HepG2 (cell line): Measurements from ENCODE around the gene CFAP99. TPM values are rescaled to one million over a fixed set of nuclear protein-coding genes. Genes with fewer than 3 reads are reported as not detected.

Experiments used
- ATAC-seq: fragments of 200-7000 bp; cut with Tn5 transposase; 3 replicates; pipeline ENCODE4 v1.9.1; 2020; ENCODE audit warnings: mild to moderate bottlenecking, moderate library complexity
- BruUV-seq: library from RNA; stranded (reverse); fragments of 400-500 nt; replicated peaks from 2 replicates; lab custom pipeline; 2021; lab: Mats Ljungman, UMichigan
- CTCF ChIA-PET: fragments of 300-600 bp; formaldehyde crosslinking; extraction: SDS; loops from one replicate; lab custom pipeline; 2021; ENCODE audit warnings: low total read pairs, inconsistent platforms, low intra/inter-chr PET ratio; lab: Yijun Ruan, JAX
- POLR2A ChIA-PET: fragments of 350-600 bp; sonication (Branson Sonifier 250); formaldehyde crosslinking; loops from one replicate; lab custom pipeline; 2020; ENCODE audit warnings: antibody characterized with exemption, inconsistent platforms; lab: Yijun Ruan, JAX
- DNase-seq: peaks from one replicate; pipeline ENCODE4 v3.0.0-alpha.2; 2015; ENCODE audit warnings: low spot score
- FAIRE-seq: peaks from 3 replicates; lab custom pipeline; 2011; peaks lifted over from hg19 to GRCh38; lab: Jason Lieb, UNC
- H2AFZ ChIP-seq: one replicate; pipeline ENCODE4 v1.6.1; 2011; ENCODE audit warnings: low read length, inconsistent platforms
- H3K27ac ChIP-seq: fragments of 300-600 bp; 3 replicates; pipeline ENCODE4 v1.8.0; 2011; ENCODE audit warnings: mixed run types, mild to moderate bottlenecking, mixed read lengths, low read length, inconsistent platforms; ENCODE audit not compliant: insufficient read depth; ENCODE audit errors: extremely low read length
- H3K27me3 ChIP-seq, 2 experiments: fragments of 200-600 bp in 1 of 2; 2 replicates in 1 of 2; 3 replicates in 1 of 2; pipeline versions ENCODE4 v1.6.0 to v1.8.0; 2011; ENCODE audit warnings: low read length in 2 of 2, mild to moderate bottlenecking in 2 of 2, moderate library complexity in 2 of 2, inconsistent platforms in 1 of 2; ENCODE audit not compliant: insufficient read depth in 2 of 2, control insufficient read depth in 1 of 2
- H3K36me3 ChIP-seq, 2 experiments: fragments of 200-600 bp in 1 of 2; replicated peaks in 1 of 2; 2 replicates in 1 of 2; 3 replicates in 1 of 2; pipeline versions ENCODE4 v1.5.1 to v1.8.0; 2011; ENCODE audit warnings: low read length in 2 of 2, inconsistent platforms in 1 of 2; ENCODE audit not compliant: insufficient read depth in 2 of 2, control insufficient read depth in 1 of 2
- H3K4me1 ChIP-seq: 2 replicates; pipeline ENCODE4 v1.5.1; 2012; ENCODE audit warnings: low read length, inconsistent platforms; ENCODE audit not compliant: insufficient read depth
- H3K4me2 ChIP-seq: 2 replicates; pipeline ENCODE4 v1.6.0; 2011; ENCODE audit warnings: low read depth, low read length, inconsistent platforms
- H3K4me3 ChIP-seq, 3 experiments: fragments of 200-600 bp in 1 of 3; sonication (generic), shearing (Covaris generic) in 1 of 3; replicated peaks in 1 of 3; 2 replicates each; pipeline ENCODE4 v1.5.1; 2011 to 2016; ENCODE audit warnings: low read length in 3 of 3, inconsistent platforms in 2 of 3, low read depth in 2 of 3, mild to moderate bottlenecking in 2 of 3, control low read depth in 1 of 3, mixed read lengths in 1 of 3; ENCODE audit not compliant: insufficient read depth in 1 of 3
- H3K79me2 ChIP-seq: one replicate; pipeline ENCODE4 v1.6.1; 2011; ENCODE audit warnings: low read length, inconsistent platforms; ENCODE audit not compliant: insufficient read depth
- H3K9ac ChIP-seq: 2 replicates; pipeline ENCODE4 v1.6.0; 2011; ENCODE audit warnings: mild to moderate bottlenecking, low read depth, low read length, inconsistent platforms; ENCODE audit not compliant: insufficient read depth
- H3K9me3 ChIP-seq: 2 replicates; pipeline ENCODE4 v1.5.1; 2012; ENCODE audit warnings: mild to moderate bottlenecking, low read length
- H4K20me1 ChIP-seq: 2 replicates; pipeline ENCODE4 v1.6.0; 2011; ENCODE audit warnings: inconsistent platforms, mild to moderate bottlenecking, low read length, moderate library complexity; ENCODE audit not compliant: insufficient read depth
- FOXA1 ChIP-seq, 2 experiments: fragments of 450-650 bp in 1 of 2; sonication (generic) in 1 of 2; formaldehyde crosslinking in 1 of 2; IDR thresholded peaks; 2 replicates each; pipeline versions ENCODE4 v1.4.0 to v1.6.1; 2016 to 2020; ENCODE audit warnings: missing genetic modification reagents in 1 of 2
- IKZF1 ChIP-seq: fragments of 450-650 bp; IDR thresholded peaks from 2 replicates; pipeline ENCODE4 v1.7.1; 2016
- PTBP1 ChIP-seq: fragments of 200-400 bp; formaldehyde crosslinking; IDR thresholded peaks from 2 replicates; pipeline ENCODE4 v1.6.1; 2018; ENCODE audit warnings: low read length, low read depth; ENCODE audit not compliant: poor library complexity, severe bottlenecking
- RXRB ChIP-seq: IDR thresholded peaks from 2 replicates; pipeline ENCODE4 v1.6.1; 2016; ENCODE audit warnings: borderline replicate concordance, missing genetic modification reagents, missing compliant biosample characterization
- TCF7 ChIP-seq: sonication (generic); IDR thresholded peaks from 2 replicates; pipeline ENCODE4 v1.6.1; 2016; ENCODE audit warnings: antibody characterized with exemption, low read depth
- U2AF1 ChIP-seq: fragments of 200-400 bp; formaldehyde crosslinking; optimal IDR thresholded peaks from 2 replicates; pipeline ENCODE3; 2017; ENCODE audit warnings: mild to moderate bottlenecking, low read depth, low read length
- ZNF282 ChIP-seq: fragments of 450-650 bp; IDR thresholded peaks from 2 replicates; pipeline ENCODE4 v1.6.1; 2018; ENCODE audit not compliant: partially characterized antibody
- ZNF549 ChIP-seq: sonication (generic); formaldehyde crosslinking; IDR thresholded peaks from 2 replicates; pipeline ENCODE4 v1.5.0; 2020; ENCODE audit warnings: missing genetic modification reagents
- ZNF749 ChIP-seq: sonication (generic); formaldehyde crosslinking; IDR thresholded peaks from 2 replicates; pipeline ENCODE4 v1.8.0; 2022; ENCODE audit warnings: mild to moderate bottlenecking, missing genetic modification reagents, moderate library complexity, borderline replicate concordance
- ZNF772 ChIP-seq: sonication (generic); formaldehyde crosslinking; IDR thresholded peaks from 2 replicates; pipeline ENCODE4 v1.5.0; 2020; ENCODE audit warnings: mild to moderate bottlenecking, missing genetic modification reagents
- ZNF891 ChIP-seq: sonication (generic); formaldehyde crosslinking; IDR thresholded peaks from 2 replicates; pipeline ENCODE4 v1.5.0; 2020; ENCODE audit warnings: mild to moderate bottlenecking, missing genetic modification reagents
- WGBS: methylation state at CpG from one replicate; pipeline ENCODE4 v1.1.6; 2017; ENCODE audit warnings: low lambda C conversion rate; 5-methylcytosine and 5-hydroxymethylcytosine counted together
- in situ Hi-C: cut with HindIII; loops from 2 replicates; pipeline ENCODE4 v1.10.0; 2017; ENCODE audit warnings: low pct_unique_long_range_greater_than_20kb; ENCODE audit not compliant: extremely low pct_ligation_motif_present
- intact Hi-C: fragments of 100-400 bp; cut with micrococcal nuclease; formaldehyde crosslinking; loops from one replicate; pipeline ENCODE4 v1.10.0; 2022; ENCODE audit not compliant: unreplicated experiment
- polyA plus RNA-seq, 8 experiments: library from polyadenylated mRNA; depleted of rRNA in 3 of 8; stranded (reverse) in 7 of 8; unstranded in 1 of 8; fragments of >200 nt; fragmentation: Illumina TruSeq in 4 of 8; extraction: Trizol in 4 of 8; gene quantifications; 2 replicates each; pipeline versions ENCODE4 v1.2.1 to v1.2.3, GENCODE V29; 2011 to 2016; ENCODE audit warnings: low read depth in 4 of 8, missing spikeins in 1 of 8, mixed read lengths in 1 of 8; ENCODE audit not compliant: insufficient read depth in 1 of 8
- total RNA-seq, 5 experiments: library from RNA; depleted of rRNA; stranded (reverse); fragments of >200 nt; fragmentation: Illumina TruSeq; extraction: Trizol; gene quantifications; 2 replicates each; pipeline ENCODE4 v1.2.3, GENCODE V29; 2016; ENCODE audit warnings: low read depth in 1 of 5
- TF ChIP-seq, protein P1 (sequence below): sonication (generic); formaldehyde crosslinking; IDR thresholded peaks from 2 replicates; pipeline ENCODE4 v1.5.1; 2020; ENCODE audit warnings: mild to moderate bottlenecking, moderate library complexity, missing genetic modification reagents

The CFAP99 gene
- total and polyA plus RNA-seq, 2 of the 13 experiments (the other 11 are each of a cell fraction or from before 2014, with no cell fraction given): not detected

DNA sequence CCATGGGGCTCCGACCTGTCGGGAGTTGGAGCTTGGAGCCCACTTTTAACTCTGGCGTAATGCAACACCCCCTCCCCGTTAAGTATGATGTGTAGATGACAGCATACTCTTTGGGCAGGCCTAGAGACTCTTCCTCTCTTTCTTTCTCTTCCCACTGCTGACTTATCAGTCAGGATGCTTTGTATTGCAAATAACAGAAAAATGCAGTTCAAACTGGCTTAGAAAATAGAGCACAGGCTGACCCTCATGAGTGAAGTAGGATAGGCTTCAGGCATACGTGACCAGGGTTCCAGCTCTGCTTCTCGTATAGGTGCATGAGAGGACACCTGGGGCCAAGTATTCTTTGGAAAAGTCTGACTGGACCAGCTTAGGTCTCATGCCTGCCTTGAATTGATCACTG lies 26.8 kb downstream of the CFAP99 start:
- Histone ChIP-seq H3K27me3 (peaks cover 2 to 19% of the 10 kb centered on the region in 2 experiments; a peak in 3 of 5 replicates), H3K4me1 (peaks cover 13% of the 10 kb centered on the region), H4K20me1 (no peaks in the 10 kb centered on the region), H3K27ac (no peak overlapping the region), H3K9ac (no peak overlapping the region), H3K4me3 (no peak overlapping the region), H2AFZ (no peak overlapping the region), H3K36me3 (no peaks in the 10 kb centered on the region), H3K9me3 (no peaks in the 10 kb centered on the region), H3K4me2 (no peak overlapping the region), H3K79me2 (no peaks in the 10 kb centered on the region)
- in situ Hi-C loops (no loop called here), intact Hi-C loops (loop anchor here (5.0 kb wide), 1 partner anchor 438 kb away; the partner anchor contains the start of gene NELFA)
- BruUV-seq: no TSS peak
- WGBS: 58% methylated on average over 6 of the region's 6 CpGs
- TF ChIP-seq ZNF749 (CRISPR knock-in tag): no peak
- no peak for TF ChIP-seq U2AF1
- ChIA-PET POLR2A (no interaction called here), CTCF (no interaction called here)
- no peak for FAIRE-seq
- no peak for DNase-seq
- no peak for ATAC-seq

DNA sequence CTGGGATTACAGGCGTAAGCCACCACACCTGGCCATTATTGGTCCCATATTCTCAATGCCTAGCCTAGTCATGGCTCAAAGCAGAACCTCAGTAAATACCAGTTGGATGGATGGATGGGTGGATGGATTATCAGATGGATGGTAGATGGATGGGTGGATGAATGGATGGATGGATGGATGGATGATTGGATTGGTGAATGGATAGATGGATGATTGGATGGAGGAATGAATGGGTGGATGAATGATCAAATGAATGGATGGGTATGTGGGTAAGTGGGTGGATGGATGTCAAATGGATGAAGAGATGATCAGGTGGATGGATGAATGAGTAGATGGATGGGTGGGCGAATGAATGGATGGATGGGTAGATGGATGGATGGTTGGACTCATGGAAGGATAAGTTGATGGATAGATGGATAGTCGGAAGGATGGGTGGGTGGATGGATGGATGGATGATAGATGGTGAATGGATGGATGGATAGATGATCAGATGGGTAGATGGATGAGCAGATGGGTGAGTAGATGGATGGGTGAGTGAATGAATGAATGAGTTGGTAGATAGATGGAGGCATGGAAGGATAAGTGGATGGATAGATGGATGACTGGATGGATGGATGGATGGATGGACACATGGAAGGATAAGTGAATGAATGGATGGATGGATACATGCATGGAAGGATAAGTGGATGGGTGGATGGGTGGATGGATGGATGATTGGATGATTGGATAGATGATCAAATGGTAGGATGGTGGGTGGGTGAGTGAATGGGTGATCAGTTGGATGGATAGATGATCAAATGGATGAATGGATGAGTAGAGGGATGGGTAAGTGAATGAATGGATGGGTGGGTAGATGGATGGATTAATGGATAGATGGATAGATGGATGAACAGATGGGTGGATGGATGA lies 28.2 kb downstream of the CFAP99 start:
- no peak overlapping the region for H3K4me3 ChIP-seq
- H3K36me3 ChIP-seq: no peaks in the 10 kb centered on the region
- no peaks in the 10 kb centered on the region for H4K20me1 ChIP-seq
- H3K4me2 ChIP-seq: no peak overlapping the region
- DNase-seq (no peak), ATAC-seq (no peak), FAIRE-seq (no peak)
- WGBS: 6% methylated on average over 3 of the region's 3 CpGs
- CTCF ChIA-PET: no interaction called here
- H3K4me1 ChIP-seq: peaks cover 6% of the 10 kb centered on the region
- BruUV-seq: no TSS peak
- POLR2A ChIA-PET: no interaction called here
- no peaks in the 10 kb centered on the region for H3K9me3 ChIP-seq
- H3K27me3 ChIP-seq: peaks cover 4 to 31% of the 10 kb centered on the region in 2 experiments; a peak in 4 of 5 replicates
- in situ Hi-C loops (no loop called here), intact Hi-C loops (loop anchor here (5.0 kb wide), 1 partner anchor 440 kb away; the partner anchor contains the start of gene NELFA)
- H2AFZ ChIP-seq: no peak overlapping the region
- no peak overlapping the region for H3K9ac ChIP-seq
- H3K79me2 ChIP-seq: no peaks in the 10 kb centered on the region
- no peak overlapping the region for H3K27ac ChIP-seq
- TF ChIP-seq IKZF1: 0 out of 2 replicates have a peak, but pooled peaks have one; percentile 62
- no peak for TF ChIP-seq PTBP1
- TF ChIP-seq TCF7: no peak
- no peak for TF ChIP-seq ZNF891 (CRISPR knock-in tag)
- TF ChIP-seq RXRB: no peak
- TF ChIP-seq, protein P1, sequence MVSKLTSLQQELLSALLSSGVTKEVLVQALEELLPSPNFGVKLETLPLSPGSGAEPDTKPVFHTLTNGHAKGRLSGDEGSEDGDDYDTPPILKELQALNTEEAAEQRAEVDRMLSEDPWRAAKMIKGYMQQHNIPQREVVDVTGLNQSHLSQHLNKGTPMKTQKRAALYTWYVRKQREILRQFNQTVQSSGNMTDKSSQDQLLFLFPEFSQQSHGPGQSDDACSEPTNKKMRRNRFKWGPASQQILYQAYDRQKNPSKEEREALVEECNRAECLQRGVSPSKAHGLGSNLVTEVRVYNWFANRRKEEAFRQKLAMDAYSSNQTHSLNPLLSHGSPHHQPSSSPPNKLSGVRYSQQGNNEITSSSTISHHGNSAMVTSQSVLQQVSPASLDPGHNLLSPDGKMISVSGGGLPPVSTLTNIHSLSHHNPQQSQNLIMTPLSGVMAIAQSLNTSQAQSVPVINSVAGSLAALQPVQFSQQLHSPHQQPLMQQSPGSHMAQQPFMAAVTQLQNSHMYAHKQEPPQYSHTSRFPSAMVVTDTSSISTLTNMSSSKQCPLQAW (CRISPR knock-in tag): no peak
- peak; percentile 12; the same call in 1 of the 2 replicates for TF ChIP-seq FOXA1 (IDR thresholded peaks at IDR 0.05)
- no peak for TF ChIP-seq FOXA1 (CRISPR knock-in tag; IDR thresholded peaks at IDR 0.05)
- TF ChIP-seq ZNF772 (CRISPR knock-in tag): no peak
- TF ChIP-seq ZNF549 (CRISPR knock-in tag): no peak
- TF ChIP-seq ZNF282: peak; percentile 80
